NB4 (cell line): ENCODE data around the gene NHLRC4.

Source experiments
- POLR2A ChIP-seq: IDR thresholded peaks from 2 replicates; pipeline ENCODE4 v1.6.1; 2011; ENCODE audit warnings: mild to moderate bottlenecking; ENCODE audit not compliant: insufficient read length; ENCODE audit errors: extremely low read depth
- TF ChIP-seq, protein P1 (sequence below): IDR thresholded peaks from one replicate; pipeline ENCODE4 v1.5.1; 2012; ENCODE audit warnings: low read depth, low read length

DNA sequence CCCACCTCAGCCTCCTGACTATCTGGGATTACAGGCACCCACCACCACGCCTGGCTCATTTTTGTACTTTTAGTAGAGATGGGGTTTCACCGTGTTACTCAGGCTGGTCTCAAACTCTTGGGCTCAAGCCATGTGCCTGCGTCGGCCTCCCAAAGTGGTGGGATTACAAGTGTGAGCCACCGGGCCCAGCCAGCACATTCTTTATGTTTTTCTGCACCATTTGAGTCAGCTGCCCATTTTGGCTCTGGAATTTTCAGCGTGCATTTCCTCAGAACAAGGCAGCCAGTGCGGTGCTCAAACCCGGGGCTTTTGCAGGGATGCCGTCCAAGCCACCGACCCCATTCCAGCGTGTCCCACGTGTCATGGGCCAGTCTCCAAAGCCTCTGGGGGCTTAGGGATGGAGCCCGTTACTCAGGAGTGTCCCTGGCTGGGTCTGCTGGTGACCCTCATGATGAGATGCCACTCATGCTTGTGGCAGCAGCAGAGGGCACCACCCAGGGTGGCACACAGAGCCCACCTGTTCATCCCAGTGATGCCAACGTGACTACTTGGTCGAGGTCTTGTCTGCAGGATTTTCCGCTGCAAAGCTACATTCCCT lies 19.3 kb downstream of the NHLRC4 start:
- TF ChIP-seq, protein P1, sequence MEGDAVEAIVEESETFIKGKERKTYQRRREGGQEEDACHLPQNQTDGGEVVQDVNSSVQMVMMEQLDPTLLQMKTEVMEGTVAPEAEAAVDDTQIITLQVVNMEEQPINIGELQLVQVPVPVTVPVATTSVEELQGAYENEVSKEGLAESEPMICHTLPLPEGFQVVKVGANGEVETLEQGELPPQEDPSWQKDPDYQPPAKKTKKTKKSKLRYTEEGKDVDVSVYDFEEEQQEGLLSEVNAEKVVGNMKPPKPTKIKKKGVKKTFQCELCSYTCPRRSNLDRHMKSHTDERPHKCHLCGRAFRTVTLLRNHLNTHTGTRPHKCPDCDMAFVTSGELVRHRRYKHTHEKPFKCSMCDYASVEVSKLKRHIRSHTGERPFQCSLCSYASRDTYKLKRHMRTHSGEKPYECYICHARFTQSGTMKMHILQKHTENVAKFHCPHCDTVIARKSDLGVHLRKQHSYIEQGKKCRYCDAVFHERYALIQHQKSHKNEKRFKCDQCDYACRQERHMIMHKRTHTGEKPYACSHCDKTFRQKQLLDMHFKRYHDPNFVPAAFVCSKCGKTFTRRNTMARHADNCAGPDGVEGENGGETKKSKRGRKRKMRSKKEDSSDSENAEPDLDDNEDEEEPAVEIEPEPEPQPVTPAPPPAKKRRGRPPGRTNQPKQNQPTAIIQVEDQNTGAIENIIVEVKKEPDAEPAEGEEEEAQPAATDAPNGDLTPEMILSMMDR = no peak
- no peak for TF ChIP-seq POLR2A
